Endodermal cell (in vitro differentiated cells): Measurements from ENCODE around the gene TXNL4B. TPM values are rescaled to one million over a fixed set of nuclear protein-coding genes. Genes with fewer than 3 reads are reported as not detected.

Source experiments
- DNase-seq: peaks from one replicate; pipeline ENCODE4 v3.0.0-alpha.2; 2017
- H3K27ac ChIP-seq: 2 replicates; pipeline ENCODE4 v1.5.1; 2013; ENCODE audit warnings: mild to moderate bottlenecking, low read depth, low read length, moderate library complexity
- H3K27me3 ChIP-seq: 2 replicates; pipeline ENCODE4 v1.6.1; 2013; ENCODE audit warnings: mild to moderate bottlenecking, low read length, moderate library complexity; ENCODE audit not compliant: insufficient read depth, control insufficient read depth, poor library complexity, severe bottlenecking
- H3K36me3 ChIP-seq: 2 replicates; pipeline ENCODE4 v1.7.0; 2013; ENCODE audit warnings: mild to moderate bottlenecking, low read length, moderate library complexity; ENCODE audit not compliant: control insufficient read depth, insufficient read depth
- H3K4me1 ChIP-seq: one replicate; pipeline ENCODE4 v1.7.0; 2013; ENCODE audit warnings: low read length; ENCODE audit not compliant: control insufficient read depth, insufficient read depth
- H3K4me3 ChIP-seq: 2 replicates; pipeline ENCODE4 v1.5.1; 2013; ENCODE audit warnings: mild to moderate bottlenecking, low read length, moderate library complexity
- H3K9ac ChIP-seq: 2 replicates; pipeline ENCODE4 v1.6.1; 2013; ENCODE audit warnings: mild to moderate bottlenecking, low read length, moderate library complexity; ENCODE audit not compliant: poor library complexity, severe bottlenecking; ENCODE audit errors: extremely low read depth
- H3K9me3 ChIP-seq: 2 replicates; pipeline ENCODE4 v1.6.1; 2013; ENCODE audit warnings: mild to moderate bottlenecking, low read length, moderate library complexity; ENCODE audit not compliant: control insufficient read depth
- H3K27ac Mint-ChIP-seq: 2 replicates; pipeline ENCODE4 v1.8.0; 2020; ENCODE audit warnings: mixed read lengths
- H3K27me3 Mint-ChIP-seq: 2 replicates; pipeline ENCODE4 v1.8.0; 2021; ENCODE audit warnings: mild to moderate bottlenecking, mixed read lengths; ENCODE audit not compliant: insufficient read depth
- H3K36me3 Mint-ChIP-seq: 2 replicates; pipeline ENCODE4 v1.8.0; 2020; ENCODE audit warnings: low read depth, mixed read lengths
- H3K4me1 Mint-ChIP-seq: 2 replicates; pipeline ENCODE4 v1.8.0; 2020; ENCODE audit warnings: mixed read lengths
- H3K4me3 Mint-ChIP-seq: 2 replicates; pipeline ENCODE4 v1.8.0; 2020; ENCODE audit warnings: mild to moderate bottlenecking, moderate library complexity, mixed read lengths
- H3K9me3 Mint-ChIP-seq: 2 replicates; pipeline ENCODE4 v1.8.0; 2020; ENCODE audit warnings: mild to moderate bottlenecking, mixed read lengths
- WGBS, 2 experiments: methylation state at CpG; one replicate each; pipeline versions ENCODE4 v1.1.5 to v1.1.7; 2013; ENCODE audit warnings: missing lambda C conversion rate in 2 of 2, mixed read lengths in 1 of 2; ENCODE audit not compliant: insufficient coverage in 1 of 2, insufficient read length in 1 of 2; 5-methylcytosine and 5-hydroxymethylcytosine counted together
- total RNA-seq, 2 donors: library from RNA; stranded (reverse); fragmentation: NEBNext Ultra II Directional in 1 of 2; extraction: Animal tissue kit (Norgen Biotek cat#: 25700) in 1 of 2; gene quantifications; 2 replicates in 1 of 2; 3 replicates in 1 of 2; pipeline ENCODE4 v1.2.1, GENCODE V29; 2021
- TF ChIP-seq, protein P1 (sequence below): fragments of 200-600 bp; sonication (generic); conservative IDR thresholded peaks from 2 replicates; pipeline ENCODE4 v1.5.0; 2021; ENCODE audit warnings: antibody characterized with exemption, mild to moderate bottlenecking

Gene TXNL4B
- total RNA-seq, 2 donors from 2014 or later, result 10.6 to 13.1 TPM

DNA sequence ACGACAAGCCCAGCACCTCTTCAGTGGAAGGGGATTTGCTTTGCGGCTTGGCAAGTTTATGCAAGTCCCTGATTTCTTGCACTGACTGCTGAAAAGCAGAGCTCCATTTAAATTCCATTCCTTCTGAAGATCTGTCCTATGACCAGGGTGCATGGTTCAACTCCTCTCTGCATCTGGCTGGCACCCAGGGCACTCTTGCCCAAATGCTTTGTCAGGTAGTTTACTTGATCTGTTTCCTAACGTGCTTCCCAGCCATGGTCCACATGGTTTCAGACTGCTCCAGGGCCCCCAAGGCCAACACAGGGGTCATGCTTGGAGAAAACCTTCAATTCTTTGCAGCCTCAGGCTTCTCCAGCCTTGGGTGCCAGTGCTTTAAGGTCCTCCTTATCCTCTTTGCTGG lies 50.4 kb downstream of the TXNL4B start:
- H3K4me3 Mint-ChIP-seq, result no peak overlapping the region
- no peaks in the 10 kb centered on the region for H3K9me3 ChIP-seq

GRCh38 chr16:72042157-72042660 lies 51.2 kb downstream of the TXNL4B start:
- Mint-ChIP-seq H3K4me3 (no peak overlapping the region), H3K9me3 (no peaks in the 10 kb centered on the region), H3K4me1 (no peaks in the 10 kb centered on the region), H3K36me3 (no peaks in the 10 kb centered on the region), H3K27ac (no peak overlapping the region), H3K27me3 (no peaks in the 10 kb centered on the region)
- DNase-seq, result no peak
- Histone ChIP-seq H3K27me3 (no peaks in the 10 kb centered on the region), H3K9ac (no peak overlapping the region), H3K4me3 (no peak overlapping the region), H3K4me1 (no peaks in the 10 kb centered on the region), H3K27ac (peak overlapping the region; percentile 53), H3K36me3 (no peaks in the 10 kb centered on the region), H3K9me3 (no peaks in the 10 kb centered on the region)
- TF ChIP-seq, protein P1, sequence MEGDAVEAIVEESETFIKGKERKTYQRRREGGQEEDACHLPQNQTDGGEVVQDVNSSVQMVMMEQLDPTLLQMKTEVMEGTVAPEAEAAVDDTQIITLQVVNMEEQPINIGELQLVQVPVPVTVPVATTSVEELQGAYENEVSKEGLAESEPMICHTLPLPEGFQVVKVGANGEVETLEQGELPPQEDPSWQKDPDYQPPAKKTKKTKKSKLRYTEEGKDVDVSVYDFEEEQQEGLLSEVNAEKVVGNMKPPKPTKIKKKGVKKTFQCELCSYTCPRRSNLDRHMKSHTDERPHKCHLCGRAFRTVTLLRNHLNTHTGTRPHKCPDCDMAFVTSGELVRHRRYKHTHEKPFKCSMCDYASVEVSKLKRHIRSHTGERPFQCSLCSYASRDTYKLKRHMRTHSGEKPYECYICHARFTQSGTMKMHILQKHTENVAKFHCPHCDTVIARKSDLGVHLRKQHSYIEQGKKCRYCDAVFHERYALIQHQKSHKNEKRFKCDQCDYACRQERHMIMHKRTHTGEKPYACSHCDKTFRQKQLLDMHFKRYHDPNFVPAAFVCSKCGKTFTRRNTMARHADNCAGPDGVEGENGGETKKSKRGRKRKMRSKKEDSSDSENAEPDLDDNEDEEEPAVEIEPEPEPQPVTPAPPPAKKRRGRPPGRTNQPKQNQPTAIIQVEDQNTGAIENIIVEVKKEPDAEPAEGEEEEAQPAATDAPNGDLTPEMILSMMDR, result no peak
- WGBS, 2 experiments, result 87 to 91% methylated on average over 2 of the region's 2 CpGs

More for the DNA sequence above, 50.4 kb downstream of the TXNL4B start:
- no peaks in the 10 kb centered on the region for H3K36me3 ChIP-seq
- no peak overlapping the region for H3K9ac ChIP-seq
- TF ChIP-seq, protein P1, result no peak
- no peak for DNase-seq
- H3K4me1 ChIP-seq, result no peaks in the 10 kb centered on the region
- no peaks in the 10 kb centered on the region for H3K4me1 Mint-ChIP-seq
- no peak overlapping the region for H3K27ac Mint-ChIP-seq
- H3K27ac ChIP-seq, result no peak overlapping the region
- H3K9me3 Mint-ChIP-seq, result no peaks in the 10 kb centered on the region
- 55 to 85% methylated on average over 2 to 3 of the region's 3 CpGs for WGBS, 2 experiments
- no peak overlapping the region for H3K4me3 ChIP-seq
- H3K27me3 Mint-ChIP-seq, result no peaks in the 10 kb centered on the region
- H3K36me3 Mint-ChIP-seq, result no peaks in the 10 kb centered on the region
- no peaks in the 10 kb centered on the region for H3K27me3 ChIP-seq

DNA sequence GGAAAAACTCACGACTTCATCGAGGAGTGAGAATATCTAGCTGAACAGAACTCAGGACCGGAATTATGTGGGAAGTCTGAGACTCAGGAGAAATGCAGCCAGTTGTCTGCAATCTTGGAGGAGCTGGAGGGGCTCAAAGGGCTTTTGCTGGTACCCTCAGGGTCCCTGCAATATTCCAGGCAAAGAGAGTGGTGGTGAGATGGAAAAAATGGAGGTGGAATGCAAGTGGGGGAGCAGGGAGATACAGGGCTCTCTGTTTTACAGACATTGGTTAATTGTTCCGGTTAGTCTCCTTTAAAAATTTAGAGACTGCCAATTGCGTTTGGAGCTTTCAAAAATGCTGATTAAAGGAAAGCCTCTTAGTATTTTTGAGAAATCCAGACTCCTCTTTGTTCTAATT lies 57.3 kb downstream of the TXNL4B start:
- Mint-ChIP-seq H3K9me3 (no peaks in the 10 kb centered on the region), H3K4me1 (peaks cover 9% of the 10 kb centered on the region), H3K27ac (no peak overlapping the region), H3K4me3 (no peak overlapping the region), H3K27me3 (no peaks in the 10 kb centered on the region), H3K36me3 (no peaks in the 10 kb centered on the region)
- H3K36me3 ChIP-seq, result peaks cover 2% of the 10 kb centered on the region
- WGBS, 2 experiments, result 85 to 86% methylated on average over 5 of the region's 5 CpGs
- H3K9ac ChIP-seq, result no peak overlapping the region
- no peak overlapping the region for H3K4me3 ChIP-seq
- DNase-seq, result peak; percentile 59
- peaks cover 6% of the 10 kb centered on the region for H3K4me1 ChIP-seq
- no peaks in the 10 kb centered on the region for H3K27me3 ChIP-seq
- TF ChIP-seq, protein P1, result no peak
- no peak overlapping the region for H3K27ac ChIP-seq
- H3K9me3 ChIP-seq, result no peaks in the 10 kb centered on the region

Other genes starting within 250 kb of the TXNL4B start
- 10 to 100 TPM; 28.9 to 30.7 TPM for gene ATXN1L, start 247.6 kb downstream of the TXNL4B start, total RNA-seq
- 10 to 100 TPM; 12.1 to 12.8 TPM for gene ZNF821, start 209.4 kb downstream of the TXNL4B start, total RNA-seq
- gene IST1, start 198.1 kb downstream of the TXNL4B start, total RNA-seq, result 100 to 1,000 TPM; 259 to 319 TPM
- gene PKD1L3, start 93.2 kb downstream of the TXNL4B start, total RNA-seq, result under 1 TPM; 0.07 to 0.13 TPM
- 10 to 100 TPM; 15.5 to 17.4 TPM for gene DHODH, start 84.9 kb downstream of the TXNL4B start, total RNA-seq
- 1 to 10 TPM; 3.9 to 9.5 TPM for gene HP, start 39.1 kb downstream of the TXNL4B start, total RNA-seq
- gene HPR, start 30.4 kb downstream of the TXNL4B start, total RNA-seq, result under 1 TPM in 1 of 2 donors, not detected in 1; 0.69 TPM
- gene DHX38, start 227 bp upstream of the TXNL4B start, total RNA-seq, result 10 to 100 TPM; 66.9 to 80.1 TPM
- 1 to 10 TPM; 2.1 to 4.1 TPM for gene PMFBP1, start 78.5 kb upstream of the TXNL4B start, total RNA-seq